GM23338 (cell line): ENCODE measurements around the gene IGFBP6. TPM values are rescaled to one million over a fixed set of nuclear protein-coding genes. Genes with fewer than 3 reads are reported as not detected.

Source experiments
- ATAC-seq: fragments of 200-7000 bp; cut with Tn5 transposase; 3 replicates; pipeline ENCODE4 v1.9.1; 2020
- DNase-seq: peaks from one replicate; pipeline ENCODE4 v3.0.0-alpha.2; 2015; ENCODE audit warnings: low spot score
- H2AFZ ChIP-seq: fragments of 200-600 bp; sonication (generic); 2 replicates; pipeline ENCODE4 v1.8.0; 2016; ENCODE audit warnings: antibody characterized with exemption, mild to moderate bottlenecking, moderate library complexity
- H3F3A ChIP-seq: fragments of 200-600 bp; sonication (generic); replicated peaks from 2 replicates; pipeline ENCODE4 v1.8.0; 2017; ENCODE audit warnings: antibody characterized with exemption, mixed run types, low read depth
- H3K27ac ChIP-seq: fragments of 200-600 bp; sonication (generic); 2 replicates; pipeline ENCODE4 v1.6.1; 2016; ENCODE audit warnings: low read depth
- H3K27me3 ChIP-seq: fragments of 200-600 bp; sonication (generic); 2 replicates; pipeline ENCODE4 v1.8.0; 2016; ENCODE audit warnings: mild to moderate bottlenecking, mixed run types, moderate library complexity; ENCODE audit not compliant: insufficient read depth
- H3K36me3 ChIP-seq: fragments of 200-600 bp; sonication (generic); 2 replicates; pipeline ENCODE4 v1.8.0; 2016; ENCODE audit warnings: mild to moderate bottlenecking; ENCODE audit not compliant: insufficient read depth
- H3K4me1 ChIP-seq: fragments of 200-600 bp; sonication (generic); 2 replicates; pipeline ENCODE4 v1.8.0; 2016; ENCODE audit warnings: mild to moderate bottlenecking, moderate library complexity; ENCODE audit not compliant: insufficient read depth
- H3K4me2 ChIP-seq: fragments of 200-600 bp; sonication (generic); 2 replicates; pipeline ENCODE4 v1.7.1; 2017; ENCODE audit warnings: mixed run types
- H3K4me3 ChIP-seq: fragments of 200-600 bp; sonication (generic); 2 replicates; pipeline ENCODE4 v1.6.1; 2016; ENCODE audit warnings: mixed run types
- H3K79me2 ChIP-seq: fragments of 200-600 bp; sonication (generic); replicated peaks from 2 replicates; pipeline ENCODE4 v1.8.0; 2017; ENCODE audit warnings: mild to moderate bottlenecking; ENCODE audit not compliant: insufficient read depth
- H3K9me2 ChIP-seq: fragments of 200-600 bp; sonication (generic); 2 replicates; pipeline ENCODE4 v1.8.0; 2017; ENCODE audit not compliant: insufficient read depth
- H4K20me1 ChIP-seq: fragments of 200-600 bp; sonication (generic); replicated peaks from 2 replicates; pipeline ENCODE4 v1.8.0; 2017; ENCODE audit warnings: mild to moderate bottlenecking; ENCODE audit not compliant: insufficient read depth
- H3K27ac Mint-ChIP-seq: 2 replicates; pipeline ENCODE4 v1.8.0; 2020; ENCODE audit warnings: inconsistent platforms, mild to moderate bottlenecking, moderate library complexity, mixed read lengths
- H3K27me3 Mint-ChIP-seq: 3 replicates; pipeline ENCODE4 v1.8.0; 2022; ENCODE audit warnings: low read depth, mild to moderate bottlenecking, moderate library complexity, mixed read lengths, inconsistent platforms; ENCODE audit not compliant: insufficient read depth, poor library complexity
- H3K36me3 Mint-ChIP-seq: 3 replicates; pipeline ENCODE4 v1.8.0; 2021; ENCODE audit warnings: low read depth, mild to moderate bottlenecking, inconsistent platforms, moderate library complexity, mixed read lengths
- H3K4me1 Mint-ChIP-seq: 3 replicates; pipeline ENCODE4 v1.8.0; 2020; ENCODE audit warnings: mild to moderate bottlenecking, inconsistent platforms, mixed read lengths
- H3K4me3 Mint-ChIP-seq: 3 replicates; pipeline ENCODE4 v1.8.0; 2021; ENCODE audit warnings: moderate library complexity, mild to moderate bottlenecking, inconsistent platforms, mixed read lengths
- H3K9me3 Mint-ChIP-seq: 3 replicates; pipeline ENCODE4 v1.8.0; 2020; ENCODE audit warnings: moderate library complexity, mild to moderate bottlenecking, inconsistent platforms, mixed read lengths
- CTCF ChIP-seq, 2 experiments: fragments of 200-600 bp in 1 of 2; sonication (generic) in 1 of 2; conservative IDR thresholded peaks; 2 replicates each; pipeline versions ENCODE4 v1.5.1 to v1.6.1; 2016 to 2017; ENCODE audit warnings: antibody characterized with exemption in 2 of 2, low read depth in 2 of 2, mild to moderate bottlenecking in 2 of 2, moderate library complexity in 1 of 2
- ETS1 ChIP-seq: IDR thresholded peaks from 2 replicates; pipeline ENCODE4 v1.6.1; 2016; ENCODE audit warnings: antibody characterized with exemption
- ZNF462 ChIP-seq: fragments of 250-450 bp; sonication (Bioruptor Pico); IDR thresholded peaks from 2 replicates; pipeline ENCODE4 v1.5.0; 2020; ENCODE audit warnings: mild to moderate bottlenecking, moderate library complexity
- polyA plus RNA-seq: library from polyadenylated mRNA; unstranded; fragments of >200 nt; fragmentation: Nextera tagmentation; extraction: Ambion mirVana; gene quantifications from 2 replicates; pipeline ENCODE4 v1.2.1, GENCODE V29; 2016
- total RNA-seq: library from RNA; depleted of rRNA; stranded (reverse); fragments of >200 nt; shearing (Covaris generic); gene quantifications from 2 replicates; pipeline ENCODE4 v1.2.3, GENCODE V29; 2014

The IGFBP6 gene
- total and polyA plus RNA-seq, 2 experiments from 2014 or later: 14.7 to 16.6 TPM

GRCh38 chr12:53065975-53066931, 31.2 kb upstream of the IGFBP6 start:
- Histone ChIP-seq H3K79me2 (no peaks in the 10 kb centered on the region), H3F3A (no peaks in the 10 kb centered on the region), H3K27me3 (0 out of 2 replicates have a peak, but pooled peaks cover 3% of the 10 kb centered on the region), H3K4me2 (no peak overlapping the region), H3K9me2 (no peaks in the 10 kb centered on the region), H3K36me3 (no peaks in the 10 kb centered on the region; the same call in 1 of the 2 replicates), H2AFZ (no peak overlapping the region), H3K4me3 (no peak overlapping the region), H3K4me1 (peaks cover 15% of the 10 kb centered on the region), H3K27ac (no peak overlapping the region), H4K20me1 (no peaks in the 10 kb centered on the region)
- Mint-ChIP-seq H3K9me3 (no peaks in the 10 kb centered on the region), H3K4me1 (peaks cover 41% of the 10 kb centered on the region), H3K27ac (no peak overlapping the region), H3K36me3 (peaks cover 3% of the 10 kb centered on the region; the same call in 1 of the 3 replicates), H3K27me3 (peaks cover 19% of the 10 kb centered on the region), H3K4me3 (no peak overlapping the region)
- TF ChIP-seq ZNF462 (CRISPR knock-in tag) (no peak), CTCF (conservative IDR thresholded peaks at IDR 0.05; ENCODE audit: low read depth in 2 of 2) (peak; percentile 79 to 96), ETS1 (no peak)
- ATAC-seq (peak; percentile 79), DNase-seq (peak; percentile 90)
